Colonic mucosa (tissue), 4 donors: ENCODE data around the gene BRD7. TPM values are rescaled to one million over a fixed set of nuclear protein-coding genes. Genes with fewer than 3 reads are reported as not detected.

Experiments
- DNase-seq: peaks from one replicate; pipeline ENCODE4 v3.0.0-alpha.2; 2020
- H3K27ac ChIP-seq: fragments of 200-600 bp; one replicate; pipeline ENCODE4 v1.8.0; 2021
- H3K27me3 ChIP-seq: fragments of 200-600 bp; one replicate; pipeline ENCODE4 v1.8.0; 2021
- H3K36me3 ChIP-seq: fragments of 200-600 bp; one replicate; pipeline ENCODE4 v1.8.0; 2021
- H3K4me1 ChIP-seq: fragments of 200-600 bp; one replicate; pipeline ENCODE4 v1.8.0; 2021; ENCODE audit warnings: mild to moderate bottlenecking
- H3K4me3 ChIP-seq: fragments of 200-600 bp; one replicate; pipeline ENCODE4 v1.8.0; 2021
- H3K9ac ChIP-seq, 2 donors: one replicate each; pipeline ENCODE4 v1.7.0; 2013; ENCODE audit warnings: control low read depth in 2 of 2, low read depth in 2 of 2, low read length in 2 of 2
- H3K9me3 ChIP-seq: fragments of 200-600 bp; one replicate; pipeline ENCODE4 v1.8.0; 2021
- CTCF ChIP-seq: fragments of 200-600 bp; IDR thresholded peaks from one replicate; pipeline ENCODE4 v1.8.0; 2022; ENCODE audit warnings: antibody characterized with exemption, mild to moderate bottlenecking
- intact Hi-C: fragments of 100-400 bp; cut with DNase I; formaldehyde crosslinking; loops from one replicate; pipeline ENCODE4 v1.14.1; 2022
- total RNA-seq, 2 donors: library from RNA; stranded (reverse); fragmentation: NEBNext Ultra II Directional in 1 of 2; extraction: Animal tissue kit (Norgen Biotek cat#: 25700) in 1 of 2; gene quantifications; one replicate each; pipeline ENCODE4 v1.2.1, GENCODE V29; 2021
- donor health status: healthy.
- donor health status: DM: no; HTN: no; CAD: no.
- donor health status: DM: no; HTN: no; CAD: no.

BRD7 gene
- total RNA-seq, 2 donors from 2014 or later, result 69.9 to 76.3 TPM

GRCh38 chr16:50303605-50304466 is 65.0 kb downstream of the BRD7 start:
- DNase-seq, result no peak
- H3K27ac ChIP-seq, result no peak overlapping the region

GRCh38 chr16:50303041-50303604 is 65.7 kb downstream of the BRD7 start:
- Histone ChIP-seq H3K27ac (no peak overlapping the region), H3K4me3 (no peak overlapping the region), H3K27me3 (no peaks in the 10 kb centered on the region), H3K36me3 (no peaks in the 10 kb centered on the region), H3K4me1 (peaks cover 7% of the 10 kb centered on the region), H3K9ac (no peak overlapping the region), H3K9me3 (no peaks in the 10 kb centered on the region)
- intact Hi-C loops, result no loop called here
- no peak for TF ChIP-seq CTCF
- no peak for DNase-seq

More at GRCh38 chr16:50303605-50304466, 65.0 kb downstream of the BRD7 start:
- no peaks in the 10 kb centered on the region for H3K36me3 ChIP-seq
- H3K9me3 ChIP-seq, result no peaks in the 10 kb centered on the region
- TF ChIP-seq CTCF, result no peak
- H3K4me1 ChIP-seq, result peaks cover 7% of the 10 kb centered on the region
- H3K4me3 ChIP-seq, result no peak overlapping the region
- intact Hi-C loops, result no loop called here
- no peak overlapping the region for H3K9ac ChIP-seq
- H3K27me3 ChIP-seq, result no peaks in the 10 kb centered on the region

DNA sequence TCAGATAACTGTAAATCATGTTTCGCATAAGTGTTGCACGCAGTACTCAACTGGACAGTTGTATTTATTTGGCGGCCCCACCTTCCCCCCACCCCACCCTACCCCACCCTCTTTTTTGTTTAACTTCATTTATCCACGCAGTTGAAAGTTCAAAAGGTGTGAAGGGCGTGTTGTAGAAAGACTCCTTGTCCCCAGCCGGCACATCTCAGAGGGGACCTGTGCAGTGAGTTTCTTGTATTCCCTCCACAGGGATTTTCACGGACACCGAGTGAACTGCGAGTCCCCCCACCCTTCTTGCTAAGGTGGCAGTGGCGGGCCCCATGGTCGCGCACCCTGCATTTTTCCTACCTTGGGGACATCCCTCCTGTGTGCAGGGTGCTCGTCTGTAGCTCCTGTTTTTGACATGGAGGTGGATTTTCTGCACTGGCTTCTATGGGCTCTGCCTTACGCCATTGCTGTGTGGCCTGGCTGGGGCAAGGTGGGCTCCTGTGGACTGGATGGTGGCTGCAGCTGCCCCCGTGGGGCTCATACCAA is 66.2 kb downstream of the BRD7 start:
- Histone ChIP-seq H3K9ac (no peak overlapping the region), H3K27me3 (no peaks in the 10 kb centered on the region), H3K4me3 (no peak overlapping the region), H3K27ac (no peak overlapping the region), H3K4me1 (peaks cover 7% of the 10 kb centered on the region), H3K36me3 (no peaks in the 10 kb centered on the region), H3K9me3 (no peaks in the 10 kb centered on the region)
- no peak for TF ChIP-seq CTCF
- intact Hi-C loops, result no loop called here
- no peak for DNase-seq

- no peak overlapping the region for H3K27ac ChIP-seq
- H3K27me3 ChIP-seq, result no peaks in the 10 kb centered on the region
- H3K4me3 ChIP-seq, result no peak overlapping the region
- peak; percentile 51 for DNase-seq
- TF ChIP-seq CTCF, result no peak
- H3K9ac ChIP-seq, result peak overlapping the region in 1 of 2 donors; percentile 19
- no peaks in the 10 kb centered on the region for H3K36me3 ChIP-seq
- no peaks in the 10 kb centered on the region for H3K9me3 ChIP-seq
- H3K4me1 ChIP-seq, result peaks cover 7% of the 10 kb centered on the region
- intact Hi-C loops, result no loop called here
Measured at GRCh38 chr16:50301626-50302471, 66.9 kb downstream of the BRD7 start.

GRCh38 chr16:50300942-50301625 is 67.7 kb downstream of the BRD7 start:
- no peak overlapping the region for H3K27ac ChIP-seq
- no peaks in the 10 kb centered on the region for H3K9me3 ChIP-seq
- intact Hi-C loops, result no loop called here
- H3K4me3 ChIP-seq, result no peak overlapping the region
- no peaks in the 10 kb centered on the region for H3K36me3 ChIP-seq
- no peak for DNase-seq
- H3K4me1 ChIP-seq, result peaks cover 7% of the 10 kb centered on the region
- no peak overlapping the region for H3K9ac ChIP-seq
- TF ChIP-seq CTCF, result no peak
- H3K27me3 ChIP-seq, result no peaks in the 10 kb centered on the region
